Pancreas (tissue), 10 donors: Measurements from ENCODE around the gene ORC3. TPM values are rescaled to one million over a fixed set of nuclear protein-coding genes. Genes with fewer than 3 reads are reported as not detected.
"Not testable (repeated sequence)": the region's sequence is repeated elsewhere in the genome, so short reads cannot be mapped to it uniquely, and the experiment has no call there.

Experiments used
- ATAC-seq, 4 donors: fragments of 200-7000 bp; cut with Tn5 transposase; one replicate each; pipeline versions ENCODE4 v1.8.0 to v1.9.1; 2020; ENCODE audit warnings: mild to moderate bottlenecking in 4 of 4, moderate library complexity in 4 of 4
- DNase-seq, 6 donors: peaks; one replicate each; pipeline ENCODE4 v3.0.0-alpha.2; 2020
- FAIRE-seq: peaks from 2 replicates; lab custom pipeline; 2012; peaks lifted over from hg19 to GRCh38; lab: Jason Lieb, UNC
- H3K27ac ChIP-seq, 4 donors: fragments of 200-600 bp; sonication (generic); 1 replicate in 3 of 4; 2 replicates in 1 of 4; pipeline versions ENCODE4 v1.5.0 to v1.8.0; 2020
- H3K27me3 ChIP-seq, 4 donors: fragments of 200-600 bp; one replicate each; pipeline ENCODE4 v1.8.0; 2021
- H3K36me3 ChIP-seq, 3 donors: fragments of 200-600 bp; sonication (generic) in 1 of 3; one replicate each; pipeline versions ENCODE4 v1.5.0 to v1.8.0; 2020 to 2021
- H3K4me1 ChIP-seq, 3 donors: fragments of 200-600 bp; one replicate each; pipeline ENCODE4 v1.8.0; 2021
- H3K4me3 ChIP-seq, 4 donors: fragments of 200-600 bp; sonication (generic) in 2 of 4; one replicate each; pipeline versions ENCODE4 v1.5.0 to v1.8.0; 2020 to 2021
- H3K9me3 ChIP-seq, 4 donors: fragments of 200-600 bp; one replicate each; pipeline ENCODE4 v1.8.0; 2021
- WGBS, 2 donors: extraction: QIAGEN DNeasy Blood & Tissue Kit; methylation state at CpG; one replicate each; pipeline ENCODE4 v1.1.7; 2013; 5-methylcytosine and 5-hydroxymethylcytosine counted together
- intact Hi-C, 3 donors: fragments of 100-400 bp; cut with DNase I; formaldehyde crosslinking; loops; one replicate each; pipeline versions ENCODE4 v1.11.1 to v1.14.2; 2022
- polyA plus RNA-seq, 2 donors: library from polyadenylated mRNA; stranded (reverse); fragments of 200-250 nt; gene quantifications; one replicate each; pipeline ENCODE4 v1.2.3, GENCODE V29; 2013
- total RNA-seq, 6 donors: library from RNA; stranded (reverse); fragmentation: NEBNext Ultra II Directional in 4 of 6; extraction: Animal tissue kit (Norgen Biotek cat#: 25700) in 4 of 6; gene quantifications; one replicate each; pipeline versions ENCODE4 v1.2.1 to v1.2.4, GENCODE V29; 2021 to 2023
- TF ChIP-seq, protein P1 (sequence below), 4 donors: fragments of 200-600 bp; sonication (generic) in 3 of 4; IDR thresholded peaks; one replicate each; pipeline versions ENCODE4 v1.5.0 to v1.8.0; 2021; ENCODE audit warnings: antibody characterized with exemption in 4 of 4
- donor health status: healthy with polysubstance abuse.
- donor health status: DM: no; HTN: no; CAD: no; lungs with moderate emphysema.
- donor health status: DM: no; HTN: no; CAD: no.
- donor health status: control.
- donor health status: control.
- donor health status: Bipolar disorder and iron deficiency.
- donor health status: DM: yes; HTN: yes; CAD: no.
- donor health status: DM: no; HTN: no; CAD: no.
- donor health status: DM: no; HTN: no; CAD: no.
- donor health status: DM: yes; HTN: yes; CAD: no.

Gene ORC3
- total and polyA plus RNA-seq, 8 donors: 5.5 to 11.6 (median 7.6) TPM

GRCh38 chr6:87701344-87701675 is 111.4 kb downstream of the ORC3 start:
- DNase-seq (peak in 3 of 6 donors; percentile 8 to 85 (median 45)), FAIRE-seq (no peak), ATAC-seq (peak in 2 of 4 donors; percentile 6 to 7)
- peak overlapping the region; percentile 74 to 99 (median 88) for H3K4me3 ChIP-seq
- H3K36me3 ChIP-seq: no peaks in the 10 kb centered on the region
- TF ChIP-seq, protein P1, sequence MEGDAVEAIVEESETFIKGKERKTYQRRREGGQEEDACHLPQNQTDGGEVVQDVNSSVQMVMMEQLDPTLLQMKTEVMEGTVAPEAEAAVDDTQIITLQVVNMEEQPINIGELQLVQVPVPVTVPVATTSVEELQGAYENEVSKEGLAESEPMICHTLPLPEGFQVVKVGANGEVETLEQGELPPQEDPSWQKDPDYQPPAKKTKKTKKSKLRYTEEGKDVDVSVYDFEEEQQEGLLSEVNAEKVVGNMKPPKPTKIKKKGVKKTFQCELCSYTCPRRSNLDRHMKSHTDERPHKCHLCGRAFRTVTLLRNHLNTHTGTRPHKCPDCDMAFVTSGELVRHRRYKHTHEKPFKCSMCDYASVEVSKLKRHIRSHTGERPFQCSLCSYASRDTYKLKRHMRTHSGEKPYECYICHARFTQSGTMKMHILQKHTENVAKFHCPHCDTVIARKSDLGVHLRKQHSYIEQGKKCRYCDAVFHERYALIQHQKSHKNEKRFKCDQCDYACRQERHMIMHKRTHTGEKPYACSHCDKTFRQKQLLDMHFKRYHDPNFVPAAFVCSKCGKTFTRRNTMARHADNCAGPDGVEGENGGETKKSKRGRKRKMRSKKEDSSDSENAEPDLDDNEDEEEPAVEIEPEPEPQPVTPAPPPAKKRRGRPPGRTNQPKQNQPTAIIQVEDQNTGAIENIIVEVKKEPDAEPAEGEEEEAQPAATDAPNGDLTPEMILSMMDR (IDR thresholded peaks at IDR 0.05): no peak
- 0 to 1% methylated on average over 33 to 36 of the region's 36 CpGs for WGBS, 2 donors
- peaks cover 13 to 21% (median 18%) of the 10 kb centered on the region in 3 donors for H3K4me1 ChIP-seq
- no peaks in the 10 kb centered on the region for H3K27me3 ChIP-seq
- no peaks in the 10 kb centered on the region for H3K9me3 ChIP-seq
- intact Hi-C loops: no loop called here
- peak overlapping the region; percentile 95 to 98 (median 96) for H3K27ac ChIP-seq

DNA sequence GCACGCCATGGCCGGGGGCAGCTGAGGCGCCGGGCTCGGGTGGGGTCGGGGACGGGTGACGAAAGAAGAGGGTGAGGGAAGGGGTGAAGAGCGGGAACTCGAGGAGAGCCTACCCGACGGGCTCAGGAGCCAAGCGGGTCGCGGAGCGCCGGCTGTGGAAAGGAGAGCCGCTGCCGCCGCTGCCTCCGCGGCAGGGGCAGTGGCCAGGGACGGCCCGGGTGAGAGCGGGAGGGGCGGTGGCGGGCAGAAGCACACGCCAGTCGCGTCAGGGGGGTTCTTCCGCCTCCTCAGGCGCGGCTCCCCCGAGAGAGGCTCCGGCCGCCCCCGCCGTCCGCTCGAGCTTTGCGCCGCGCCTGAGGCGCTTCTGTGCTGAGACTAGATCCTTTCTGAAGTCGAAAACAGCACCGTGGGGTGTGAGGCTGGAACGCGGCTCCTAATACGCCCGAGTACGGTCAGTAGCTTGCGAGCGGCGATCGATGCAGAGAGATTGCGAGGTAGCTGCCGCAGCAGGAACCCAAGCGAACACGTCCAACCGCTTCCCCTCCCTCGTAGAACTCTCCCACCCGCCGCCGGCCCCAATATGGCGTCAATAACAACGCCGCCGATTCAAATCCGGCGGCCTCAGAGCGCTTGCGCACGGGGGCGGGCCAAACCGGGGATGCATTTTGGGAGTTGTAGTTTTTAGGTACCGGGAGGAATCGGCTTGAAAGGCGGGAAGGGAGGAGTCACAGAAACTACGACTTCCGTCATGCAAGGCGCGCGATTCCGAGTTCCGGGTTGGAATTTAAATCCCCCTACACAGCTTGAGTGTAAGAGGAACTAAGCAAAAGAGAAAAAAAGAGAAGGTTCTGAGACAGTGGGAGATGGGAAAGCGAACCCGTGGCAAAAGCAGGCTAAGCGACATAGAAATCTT is 112.0 kb downstream of the ORC3 start, which contains the start of gene AKIRIN2:
TSS of gene AKIRIN2 (minus strand) at position 558 of the 913 bp plus-strand sequence. CDS start at position 9, 549 bp downstream.
- no peaks in the 10 kb centered on the region for H3K27me3 ChIP-seq
- no peaks in the 10 kb centered on the region for H3K36me3 ChIP-seq
- H3K4me3 ChIP-seq: peak within 1 kb of the TSS; percentile 74 to 99 (median 88)
- peak within 1 kb of the TSS; percentile 95 to 98 (median 96) for H3K27ac ChIP-seq
- H3K9me3 ChIP-seq: no peaks in the 10 kb centered on the region
- ATAC-seq (peak; percentile 91 to 95 (median 92)), DNase-seq (peak; percentile 95 to 97 (median 96)), FAIRE-seq (peak; percentile 89)
- peaks cover 13 to 20% (median 18%) of the 10 kb centered on the region in 3 donors for H3K4me1 ChIP-seq
- WGBS, 2 donors: 1% methylated on average over 68 to 88 of the region's 88 CpGs
- intact Hi-C loops: no loop called here
- TF ChIP-seq, protein P1 (IDR thresholded peaks at IDR 0.05): no peak

DNA sequence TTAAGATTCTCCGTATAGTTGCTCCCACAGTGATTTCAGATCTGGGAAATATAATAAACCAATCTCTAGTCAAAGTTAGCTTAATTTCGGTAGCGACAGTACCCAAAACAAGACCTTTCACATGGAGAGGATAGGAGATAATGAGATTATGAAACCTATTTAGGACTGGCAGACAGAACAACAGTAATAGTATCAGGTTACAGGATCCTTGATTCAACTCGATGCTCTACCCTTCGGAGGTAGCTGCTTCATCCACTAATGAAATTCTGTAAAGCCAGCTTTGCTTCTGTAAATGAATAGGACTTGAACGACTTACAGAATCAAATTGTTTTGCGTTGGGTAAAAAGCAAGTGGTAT is 112.6 kb downstream of the ORC3 start:
- no peak for FAIRE-seq
- ATAC-seq: peak in 2 of 4 donors; percentile 1
- Histone ChIP-seq H3K4me1 (peaks cover 12 to 14% (median 13%) of the 10 kb centered on the region in 3 donors), H3K36me3 (no peaks in the 10 kb centered on the region), H3K27me3 (no peaks in the 10 kb centered on the region), H3K27ac (peak overlapping the region in 3 of 4 donors; percentile 51 to 98 (median 98)), H3K4me3 (peak overlapping the region; percentile 18 to 99 (median 82)), H3K9me3 (no peaks in the 10 kb centered on the region)
- intact Hi-C loops: no loop called here
- no peak for DNase-seq
- WGBS, 2 donors: 1% methylated on average over 7 of the region's 7 CpGs
- TF ChIP-seq, protein P1 (IDR thresholded peaks at IDR 0.05): no peak

DNA sequence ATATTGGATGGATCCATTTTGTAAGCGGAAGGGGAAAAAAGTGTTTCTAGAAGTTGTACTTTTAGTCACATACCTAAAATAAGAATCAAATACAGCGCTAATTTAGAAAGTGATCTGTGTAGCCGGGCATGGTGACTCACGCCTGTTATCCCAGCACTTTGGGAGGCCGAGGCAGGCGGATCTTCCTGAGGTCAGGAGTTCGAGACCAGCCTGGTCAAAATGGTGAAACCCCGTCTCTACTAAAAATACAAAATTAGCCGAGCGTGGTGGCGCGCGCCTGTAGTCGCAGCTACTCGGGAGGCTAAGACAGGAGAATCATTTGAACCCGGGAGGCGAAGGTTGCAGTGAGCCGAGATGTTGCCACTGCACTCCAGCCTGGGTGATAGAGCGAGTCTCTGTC is 113.1 kb downstream of the ORC3 start:
- H3K9me3 ChIP-seq, H3K4me1 ChIP-seq, H3K36me3 ChIP-seq, FAIRE-seq, DNase-seq, ATAC-seq, H3K27me3 ChIP-seq, intact Hi-C loops: not testable (repeated sequence)
- H3K4me3 ChIP-seq: peak overlapping the region in 3 of 4 donors; percentile 74 to 99 (median 90)
- H3K27ac ChIP-seq: peak overlapping the region in 3 of 4 donors; percentile 51 to 98 (median 98)
- 80 to 83% methylated on average over 19 of the region's 19 CpGs for WGBS, 2 donors

DNA sequence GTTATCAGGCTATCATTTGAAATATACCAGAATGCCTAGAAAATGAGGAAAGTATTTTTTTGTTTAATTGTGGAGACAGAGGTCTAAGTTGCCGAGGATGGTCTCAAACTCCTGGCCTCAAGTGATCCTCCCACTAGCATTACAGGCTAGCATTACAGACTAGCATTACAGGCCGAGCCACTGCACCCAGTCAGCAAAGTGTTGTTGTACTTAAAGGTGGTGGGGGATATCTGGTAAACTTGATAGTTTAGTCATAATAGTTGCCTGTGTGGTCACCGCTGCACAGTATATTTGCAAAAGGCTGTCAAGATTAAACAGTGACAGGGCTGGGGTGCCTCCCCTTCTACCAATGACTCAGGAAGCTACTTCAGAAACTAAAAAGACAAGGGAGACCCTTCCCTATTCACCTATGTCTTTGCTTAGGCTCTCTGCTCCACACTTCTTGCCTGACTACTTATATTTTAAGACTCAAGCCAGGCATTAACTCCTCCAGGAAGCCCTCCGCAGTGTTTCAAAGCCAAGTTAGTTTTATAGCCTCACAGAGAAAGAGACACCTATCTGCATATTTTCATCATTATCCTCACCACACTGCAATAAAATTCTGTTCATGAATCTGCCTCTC is 115.2 kb downstream of the ORC3 start:
- WGBS, 2 donors: 71 to 83% methylated on average over 4 of the region's 4 CpGs
- ATAC-seq: no peak

More for the DNA sequence above, 115.2 kb downstream of the ORC3 start:
- intact Hi-C loops: no loop called here
- FAIRE-seq (no peak), DNase-seq (no peak)
- no peaks in the 10 kb centered on the region for H3K4me1 ChIP-seq
- H3K9me3 ChIP-seq: no peaks in the 10 kb centered on the region
- H3K27ac ChIP-seq: no peak overlapping the region
- no peaks in the 10 kb centered on the region for H3K27me3 ChIP-seq
- H3K36me3 ChIP-seq: no peaks in the 10 kb centered on the region
- H3K4me3 ChIP-seq: no peak overlapping the region
- TF ChIP-seq, protein P1 (IDR thresholded peaks at IDR 0.05): no peak
